Measurements from ENCODE around the gene RNF34.
A peak's percentile ranks its signal among the peaks of the same experiment; 100 is the strongest.
"Not testable (repeated sequence)": the region's sequence is repeated elsewhere in the genome, so short reads cannot be mapped to it uniquely, and the experiment has no call there.

Gene RNF34, protein sequence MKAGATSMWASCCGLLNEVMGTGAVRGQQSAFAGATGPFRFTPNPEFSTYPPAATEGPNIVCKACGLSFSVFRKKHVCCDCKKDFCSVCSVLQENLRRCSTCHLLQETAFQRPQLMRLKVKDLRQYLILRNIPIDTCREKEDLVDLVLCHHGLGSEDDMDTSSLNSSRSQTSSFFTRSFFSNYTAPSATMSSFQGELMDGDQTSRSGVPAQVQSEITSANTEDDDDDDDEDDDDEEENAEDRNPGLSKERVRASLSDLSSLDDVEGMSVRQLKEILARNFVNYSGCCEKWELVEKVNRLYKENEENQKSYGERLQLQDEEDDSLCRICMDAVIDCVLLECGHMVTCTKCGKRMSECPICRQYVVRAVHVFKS

DNA sequence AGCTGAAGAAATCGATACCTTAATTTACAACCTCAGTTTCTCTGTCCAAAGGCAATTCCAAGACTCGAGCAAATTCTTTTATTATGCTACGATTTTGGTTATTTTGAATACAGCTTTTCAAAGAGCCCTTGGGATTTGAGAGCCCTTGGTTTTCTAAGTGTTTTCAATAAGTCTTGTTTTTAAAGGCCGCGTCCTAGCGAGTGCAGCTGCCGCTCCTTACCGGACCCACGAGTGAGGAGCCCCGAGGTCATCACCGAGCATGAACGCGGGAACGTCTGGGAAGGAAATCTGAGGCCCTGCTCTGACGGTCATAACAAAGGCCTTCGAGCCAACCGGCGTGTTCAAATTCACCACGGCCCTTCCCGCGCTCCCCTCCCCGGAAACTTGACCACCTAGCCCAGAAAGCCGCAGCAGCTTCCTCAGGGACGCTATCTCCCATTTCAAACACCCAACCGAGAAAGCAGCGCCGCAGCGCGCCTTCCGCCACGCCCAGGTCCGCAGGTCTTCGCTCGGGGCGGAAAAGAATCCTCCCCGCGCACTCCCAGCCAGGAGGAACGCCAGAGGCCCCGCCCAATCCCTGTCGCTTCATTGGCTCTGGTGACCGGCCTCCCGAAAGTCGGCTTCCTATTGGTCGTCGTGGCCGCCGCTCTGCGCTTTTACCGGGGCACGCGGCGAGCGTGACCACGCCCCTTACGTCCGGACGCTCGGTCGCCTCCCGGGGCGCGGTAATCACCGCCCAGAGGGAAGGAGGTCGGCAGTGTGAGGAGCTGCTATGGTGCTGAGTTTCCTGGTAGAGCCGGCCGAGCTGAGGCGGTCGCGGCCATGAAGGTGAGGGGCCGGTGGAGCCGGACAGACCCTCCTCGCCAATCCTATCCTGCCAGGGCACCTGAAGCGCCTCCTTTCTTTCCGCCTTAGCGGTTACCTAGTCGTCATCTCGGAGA is at the start of gene RNF34:
Gene RNF34 (plus strand): TSS at position 728 of the 941 bp plus-strand sequence. CDS start 95 bp downstream, at position 823.
- peak; percentile 91 for DNase-seq

DNA sequence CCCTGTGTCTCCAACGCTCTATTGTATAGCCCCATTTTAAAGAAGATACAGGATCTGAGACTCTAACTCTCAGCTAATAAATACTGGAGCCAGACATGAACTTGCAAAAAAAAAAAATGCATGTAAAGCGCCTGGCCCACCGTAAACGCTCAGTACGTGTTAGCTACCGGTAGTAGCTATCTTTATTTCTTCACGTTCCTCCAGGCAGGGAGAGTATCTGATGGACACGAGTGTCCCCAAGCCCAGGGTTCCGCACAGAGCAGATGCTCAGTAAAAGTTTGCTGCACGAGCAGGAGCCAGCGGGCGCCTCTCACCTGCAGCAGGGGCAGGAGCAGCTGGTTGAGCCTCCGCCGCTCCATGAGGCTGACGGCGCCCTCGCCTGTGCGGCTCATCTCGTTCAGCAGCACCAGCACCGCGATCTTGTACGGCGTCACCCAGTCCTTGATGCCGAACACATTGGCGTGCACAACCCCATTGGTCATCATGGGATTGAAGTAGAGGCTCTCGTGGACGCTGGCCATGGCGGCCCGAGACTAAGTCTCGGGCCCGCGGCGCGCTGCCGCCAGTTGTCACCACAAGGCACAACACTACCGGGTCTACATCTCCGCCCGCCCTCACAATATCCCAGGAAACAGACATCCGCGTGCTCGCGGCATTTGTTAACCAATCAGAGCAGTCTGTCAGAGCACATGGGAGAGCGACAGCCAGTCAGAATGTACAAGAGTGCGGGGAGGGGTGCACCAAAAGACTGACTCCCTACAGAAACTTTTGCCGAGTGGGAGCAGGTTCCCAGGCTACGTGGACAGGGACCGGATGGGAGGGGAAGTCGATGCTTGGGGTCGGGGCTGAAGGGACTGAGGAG is 47.9 kb upstream of the RNF34 start, which contains the start of gene ANAPC5:
Gene ANAPC5 (minus strand): TSS at position 592 of the 862 bp plus-strand sequence. CDS start 71 bp downstream, at position 521.
- DNase-seq, result peak; percentile 96

DNA sequence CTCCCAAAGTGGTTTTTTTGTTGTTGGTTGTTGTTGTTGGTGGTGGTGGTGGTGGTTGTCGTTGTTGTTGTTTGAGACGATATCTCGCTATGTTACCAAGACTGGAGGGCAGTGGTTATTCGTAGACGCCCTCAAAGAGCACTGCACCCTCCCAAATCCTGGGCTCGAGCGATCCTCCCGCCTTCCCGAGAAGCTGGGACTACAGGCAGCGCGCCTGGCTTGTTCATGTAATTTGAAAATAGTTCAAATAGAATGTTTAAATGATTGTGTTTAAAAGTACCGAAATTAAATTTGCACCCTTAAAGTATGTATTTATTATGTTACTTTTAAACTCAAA is 47.3 kb upstream of the RNF34 start:
- DNase-seq, result peak; percentile 89

DNA sequence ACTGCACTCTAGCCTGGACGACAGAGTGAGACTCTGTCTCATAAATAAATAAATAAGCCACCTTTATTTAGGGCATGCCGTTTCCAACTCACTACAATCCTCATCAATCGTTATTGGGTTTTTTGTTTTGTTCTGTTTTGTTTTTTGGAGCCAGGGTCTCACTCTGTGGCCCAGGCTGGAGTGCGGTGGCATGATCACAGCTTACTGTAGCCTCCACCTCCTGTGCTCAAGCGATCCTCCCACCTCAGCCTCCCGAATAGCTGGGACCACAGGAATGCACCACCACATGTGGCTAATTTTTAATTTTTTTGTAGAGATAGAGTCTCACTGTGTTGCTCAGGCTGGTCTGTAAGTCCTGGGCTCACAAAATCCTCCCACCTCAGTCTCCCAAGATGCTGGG is 44.1 kb upstream of the RNF34 start:
- no peak for DNase-seq

DNA sequence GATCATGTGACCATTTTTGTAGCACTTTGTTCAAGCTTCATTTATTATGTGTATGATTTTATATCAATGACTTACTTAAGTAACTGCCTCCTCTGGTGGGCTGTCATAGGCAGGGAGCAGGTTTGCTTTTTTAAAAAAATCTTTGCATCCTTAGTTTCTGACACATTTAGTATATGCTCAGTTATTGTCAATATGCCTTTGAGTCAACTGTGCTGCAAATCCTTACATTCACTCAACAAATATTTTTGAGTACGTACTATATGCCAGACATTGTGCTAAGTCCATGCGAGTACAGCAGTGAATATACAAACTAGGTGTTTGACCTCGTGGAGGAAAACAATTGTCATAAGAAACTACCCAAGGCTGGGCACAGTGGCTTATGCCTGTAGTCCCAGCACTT is 43.3 kb upstream of the RNF34 start:
- DNase-seq, result no peak

DNA sequence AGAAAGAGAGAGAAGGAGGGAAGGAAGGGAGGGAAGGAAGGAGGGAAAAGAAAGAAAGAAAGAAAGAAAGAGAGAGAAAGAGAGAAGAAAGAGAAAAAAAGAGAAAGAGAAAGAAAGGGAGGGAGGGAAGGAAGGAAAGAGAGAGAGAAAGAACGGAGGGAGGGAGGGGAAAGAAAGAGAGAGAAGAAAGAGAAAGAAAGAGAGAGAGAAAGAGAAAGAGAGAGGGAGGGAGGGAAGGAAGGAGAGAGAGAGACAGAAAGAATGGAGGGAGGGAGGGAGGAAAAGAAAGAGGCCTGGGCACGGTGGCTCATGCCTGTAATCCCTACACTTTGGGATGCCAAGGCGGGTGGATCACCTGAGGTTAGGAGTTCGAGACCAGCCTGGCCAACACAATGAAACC is 42.6 kb upstream of the RNF34 start:
- no peak for DNase-seq

DNA sequence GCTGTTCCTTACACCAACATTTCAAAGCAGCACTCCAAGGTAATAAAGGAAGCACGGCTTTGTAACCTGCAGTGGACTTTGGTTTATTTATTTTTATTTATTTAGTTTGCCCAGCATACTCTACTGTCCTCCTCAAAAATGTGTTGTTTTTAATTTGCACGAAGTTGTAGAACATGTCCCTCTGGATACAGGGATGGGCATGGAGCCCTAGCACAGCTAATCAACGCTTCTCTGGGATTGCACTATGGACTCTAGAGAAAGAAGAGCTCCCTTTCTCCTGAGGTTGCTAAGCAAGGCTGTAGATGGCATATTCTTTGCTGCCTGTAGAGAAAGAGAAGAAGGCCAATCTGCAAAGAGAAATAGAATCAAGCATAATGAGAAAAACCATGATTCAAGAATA is 41.8 kb upstream of the RNF34 start:
- no peak for DNase-seq

DNA sequence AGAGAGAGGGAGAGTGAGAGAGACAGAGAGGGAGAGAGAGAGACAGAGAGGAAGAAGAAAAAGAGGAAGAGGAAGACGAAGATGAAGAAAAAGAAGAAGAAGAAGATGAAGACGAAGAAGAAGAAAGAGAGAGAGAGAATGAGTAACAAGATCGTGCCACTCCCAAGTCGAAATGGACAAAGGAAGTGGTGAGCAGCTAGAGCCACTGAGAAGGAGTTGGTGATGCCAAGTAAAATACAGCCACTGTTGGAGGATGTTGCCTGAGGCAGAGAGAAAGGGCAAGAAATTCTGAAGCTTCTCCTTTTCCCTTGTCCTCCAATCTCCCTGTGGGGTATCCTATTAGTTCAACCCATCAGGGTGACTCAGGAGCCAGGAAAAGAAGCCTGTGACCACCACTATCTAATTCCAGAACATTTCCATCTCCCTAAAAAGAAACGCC is 35.2 kb upstream of the RNF34 start:
- DNase-seq, result no peak

DNA sequence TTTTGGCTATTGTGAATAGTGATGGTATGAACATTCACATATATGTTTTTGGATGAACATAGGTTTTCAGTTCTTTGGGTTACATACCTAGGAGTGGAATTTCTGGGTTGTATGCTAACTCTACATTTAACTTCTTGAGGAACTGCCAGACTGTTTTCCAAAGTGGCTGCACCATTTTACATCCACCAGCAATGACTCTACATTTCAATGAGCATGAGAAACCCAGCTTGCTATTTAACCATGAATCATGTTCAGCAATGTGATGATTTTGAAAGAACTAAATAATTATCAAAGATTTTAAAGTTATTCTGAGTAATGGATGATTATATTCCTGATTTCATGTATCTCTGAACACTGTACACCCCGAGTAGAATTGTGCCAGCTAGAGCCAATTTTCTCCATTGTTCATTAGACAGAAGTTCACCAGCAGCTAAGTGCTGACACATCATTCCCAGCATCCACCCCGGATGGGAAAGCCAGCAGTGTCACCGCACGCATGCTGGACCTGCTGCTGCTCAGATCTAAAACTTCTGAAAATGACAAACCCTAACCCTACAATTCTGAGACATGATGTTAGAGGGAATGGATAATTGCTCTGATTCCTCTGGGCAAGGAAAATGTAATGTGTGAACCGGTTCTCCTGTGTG is 34.4 kb upstream of the RNF34 start:
- no peak for DNase-seq

DNA sequence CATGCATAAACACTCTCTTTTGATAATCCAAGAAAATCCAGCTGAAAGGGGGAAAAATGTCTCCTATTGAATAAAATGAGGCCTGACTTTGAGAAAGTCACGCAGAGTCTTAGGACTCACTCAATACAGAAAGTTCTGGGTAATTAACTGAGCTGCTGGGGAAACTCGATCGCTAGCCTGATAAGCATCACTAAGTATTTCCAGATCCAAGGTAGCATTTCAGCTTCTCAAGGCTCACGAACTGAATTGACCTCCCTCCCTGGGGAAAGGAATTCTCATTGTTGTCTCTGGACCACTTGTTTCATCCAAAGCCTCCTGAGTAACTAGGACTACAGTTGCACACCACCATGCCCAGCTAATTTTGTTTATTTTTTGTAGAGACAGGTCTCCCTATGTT is 33.9 kb upstream of the RNF34 start:
- no peak for DNase-seq

DNA sequence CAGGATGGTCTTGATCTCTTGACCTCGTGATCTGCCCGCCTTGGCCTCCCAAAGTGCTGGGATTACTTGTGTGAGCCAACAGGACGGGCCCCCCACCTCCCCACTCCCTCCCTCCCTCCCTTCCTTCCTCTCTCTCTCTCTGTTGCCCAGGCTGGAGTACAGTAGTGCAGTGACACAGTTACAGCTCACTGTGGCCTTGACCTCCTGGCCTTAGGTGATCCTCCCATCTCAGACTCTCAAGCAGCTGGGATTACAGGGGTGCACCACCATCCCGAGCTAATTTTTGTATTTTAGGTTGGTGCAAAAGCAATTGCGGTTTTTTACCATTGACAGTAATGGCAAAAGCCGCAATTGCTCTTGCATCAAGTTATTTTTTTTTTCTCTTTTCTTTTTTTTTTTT is 28.5 kb upstream of the RNF34 start:
- no peak for DNase-seq

DNA sequence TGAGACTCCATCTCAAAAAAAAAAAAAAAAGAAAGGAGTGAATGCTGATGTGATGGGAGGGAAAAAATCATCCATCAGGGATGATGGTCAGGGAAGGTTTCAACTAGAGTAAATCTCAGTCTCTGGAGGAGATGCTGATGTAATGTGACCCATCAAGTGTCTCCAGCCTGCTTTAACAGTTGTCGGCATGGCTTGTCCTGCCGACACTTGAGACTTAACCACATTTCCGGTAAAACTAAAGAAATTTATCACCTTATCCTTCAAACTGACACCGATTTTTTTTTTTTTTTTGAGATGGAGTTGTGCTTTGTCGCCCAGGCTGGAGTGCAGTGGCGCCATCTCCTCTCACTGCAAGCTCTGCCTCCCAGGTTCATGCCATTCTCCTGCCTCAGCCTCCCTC is 26.2 kb upstream of the RNF34 start:
- no peak for DNase-seq

DNA sequence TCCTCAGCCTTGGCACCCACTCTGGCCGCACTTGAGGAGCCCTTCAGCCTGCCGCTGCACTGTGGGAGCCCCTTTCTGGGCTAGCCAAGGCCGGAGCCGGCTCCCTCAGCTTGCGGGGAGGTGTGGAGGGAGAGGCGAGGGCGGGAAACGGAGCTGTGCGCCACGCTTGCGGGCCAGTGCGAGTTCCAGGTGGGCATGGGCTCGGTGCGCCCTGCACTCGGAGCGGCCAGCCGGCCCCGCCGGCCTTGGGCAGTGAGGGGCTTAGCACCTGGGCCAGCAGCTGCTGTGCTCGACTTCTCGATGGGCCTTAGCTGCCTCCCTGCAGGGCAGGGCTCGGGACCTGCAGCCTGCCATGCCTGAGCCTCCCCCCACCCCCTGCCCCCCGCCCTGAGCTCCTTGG is 25.6 kb upstream of the RNF34 start:
- not testable (repeated sequence) for DNase-seq

DNA sequence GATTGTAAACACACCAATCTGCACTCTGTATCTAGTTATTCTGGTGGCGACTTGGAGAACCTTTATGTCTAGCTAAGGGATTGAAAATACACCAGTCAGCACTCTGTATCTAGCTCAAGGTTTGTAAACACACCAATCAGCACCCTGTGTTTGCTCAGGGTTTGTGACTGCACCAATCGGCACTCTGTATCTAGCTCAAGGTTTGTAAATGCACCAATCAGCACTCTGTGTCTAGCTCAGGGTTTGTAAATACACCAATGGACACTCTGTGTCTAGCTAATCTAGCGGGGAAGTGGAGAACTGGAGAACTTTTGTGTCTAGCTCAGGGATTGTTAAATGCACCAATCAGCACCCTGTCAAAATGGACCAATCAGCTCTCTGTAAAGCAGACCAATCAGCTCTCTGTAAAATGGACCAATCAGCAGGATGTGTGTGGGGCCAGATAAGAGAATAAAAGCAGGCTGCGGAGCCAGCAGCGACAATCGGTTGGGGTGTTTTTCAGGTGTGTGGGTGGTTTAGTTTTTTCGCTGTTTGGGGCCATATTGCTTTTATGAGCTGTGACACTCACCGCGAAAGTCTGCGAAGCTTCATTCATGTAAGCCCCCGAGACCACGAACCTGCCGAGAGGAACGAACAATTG is 24.9 kb upstream of the RNF34 start:
- not testable (repeated sequence) for DNase-seq

DNA sequence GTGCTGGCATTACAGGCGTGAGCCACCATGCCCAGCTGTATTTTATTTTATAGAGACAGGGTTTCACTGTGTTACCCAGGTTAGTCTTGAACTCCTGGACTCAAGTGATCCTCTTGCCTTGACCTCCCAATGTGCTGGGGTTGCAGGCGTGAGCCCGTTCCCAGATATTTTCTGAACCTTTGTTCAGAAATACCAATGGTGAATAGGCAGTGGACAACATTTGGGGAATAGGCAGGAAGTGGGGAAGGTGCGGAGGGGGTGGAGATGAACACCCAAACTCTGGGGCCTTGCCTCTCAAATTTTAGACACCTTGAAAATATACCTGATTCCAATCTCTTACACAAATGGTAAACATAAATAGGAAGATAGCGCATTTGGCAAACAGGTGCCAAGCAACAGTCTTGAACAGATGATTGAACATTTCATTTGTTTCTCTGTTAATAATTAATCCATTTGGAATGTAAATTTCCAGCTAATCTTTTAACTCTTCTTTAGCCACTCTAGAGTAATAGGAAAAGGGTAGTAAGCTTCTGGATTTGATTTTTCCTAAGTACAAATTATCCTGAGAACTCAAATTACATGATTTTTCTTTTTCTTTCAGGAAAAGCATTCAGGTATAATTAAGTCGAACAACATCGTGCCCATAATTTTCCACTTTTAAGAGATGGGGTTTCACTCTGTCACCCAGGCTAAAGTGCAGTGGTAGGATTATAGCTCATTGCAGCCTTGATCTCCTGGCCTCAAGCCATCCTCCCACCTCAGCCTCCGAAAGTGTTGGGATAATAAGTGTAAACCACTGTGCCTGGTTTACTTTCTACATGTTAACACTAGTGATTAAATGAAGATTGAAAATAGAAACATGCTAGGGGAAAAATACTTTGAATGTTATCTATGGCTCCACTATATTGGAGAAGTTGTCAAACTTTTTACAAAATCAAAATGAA is 22.9 kb upstream of the RNF34 start:
- DNase-seq, result no peak

DNA sequence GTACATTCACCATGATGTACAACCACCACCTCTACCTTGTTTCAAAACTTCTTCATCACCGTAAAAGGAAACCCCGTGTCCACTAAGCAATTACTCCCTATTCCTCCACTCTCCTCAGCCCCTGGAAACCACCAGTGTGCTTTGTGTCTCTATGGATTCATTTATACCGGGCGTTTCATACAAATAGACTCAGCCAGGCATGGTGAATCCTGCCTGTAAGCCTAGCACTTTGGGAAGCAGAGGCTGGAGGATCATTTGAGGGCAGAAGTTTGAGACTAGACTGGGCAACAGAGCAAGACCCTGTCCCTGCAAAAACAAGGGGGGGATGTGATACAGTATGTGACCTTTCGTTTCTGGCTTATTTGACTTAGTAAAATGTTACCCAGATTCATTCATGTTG is 21.2 kb upstream of the RNF34 start:
- no peak for DNase-seq

DNA sequence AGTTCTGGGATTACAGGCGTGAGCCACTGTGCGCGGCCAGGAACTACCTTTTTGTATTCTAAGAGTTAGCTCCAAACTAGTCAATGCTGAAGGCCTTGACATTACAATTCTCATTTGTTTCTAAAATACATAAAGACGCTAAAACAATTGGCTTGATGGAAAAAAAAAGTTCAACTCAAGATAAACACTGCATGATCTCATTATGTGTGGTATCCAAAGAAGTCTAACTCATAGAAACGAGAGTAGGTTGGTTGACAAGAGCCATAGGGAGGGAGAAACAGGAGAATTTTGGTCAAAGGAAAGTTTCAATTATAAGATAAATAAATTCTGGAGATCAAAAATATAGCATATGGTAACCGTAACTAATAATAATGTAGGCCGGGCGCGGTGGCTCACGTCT is 20.0 kb upstream of the RNF34 start:
- DNase-seq, result no peak

DNA sequence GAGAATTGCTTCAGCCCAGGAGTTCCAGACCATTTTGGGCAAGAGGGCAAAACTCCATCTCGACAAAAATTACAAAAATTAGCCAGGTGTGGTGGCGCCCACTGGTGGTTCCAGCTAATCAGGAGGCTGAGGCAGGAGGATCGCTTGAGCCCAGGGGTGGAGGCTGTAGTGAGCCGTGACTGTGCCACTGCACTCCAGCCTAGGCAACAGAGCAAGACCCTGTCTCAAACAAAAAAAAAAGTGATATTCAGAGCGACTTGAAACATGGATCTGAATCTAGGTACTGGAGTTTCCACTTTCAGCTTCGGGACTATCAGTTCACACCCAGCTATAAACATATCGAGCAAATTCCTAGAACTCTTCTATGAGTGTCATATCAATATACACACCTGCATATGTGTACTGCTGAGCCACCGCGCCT is 16.3 kb upstream of the RNF34 start:
- no peak for DNase-seq

DNA sequence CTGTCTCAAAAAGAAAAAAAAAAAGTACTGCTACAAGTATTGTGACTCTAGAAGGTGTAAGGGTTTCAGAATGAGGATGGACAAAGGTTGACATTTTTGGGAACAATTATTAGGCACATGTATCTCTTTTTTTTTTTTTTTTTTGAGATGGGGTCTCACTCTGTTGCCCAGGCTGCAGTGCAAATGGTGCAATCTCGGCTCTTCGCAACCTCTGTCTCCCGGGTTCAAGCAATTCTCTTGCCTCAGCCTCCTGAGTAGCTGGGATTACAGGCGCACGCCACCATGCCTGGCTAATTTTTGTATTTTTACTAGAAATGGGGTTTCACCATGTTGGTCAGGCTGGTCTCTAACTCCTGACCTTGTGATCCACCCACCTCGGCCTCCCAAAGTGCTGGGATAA is 15.0 kb upstream of the RNF34 start:
- DNase-seq, result not testable (repeated sequence)

DNA sequence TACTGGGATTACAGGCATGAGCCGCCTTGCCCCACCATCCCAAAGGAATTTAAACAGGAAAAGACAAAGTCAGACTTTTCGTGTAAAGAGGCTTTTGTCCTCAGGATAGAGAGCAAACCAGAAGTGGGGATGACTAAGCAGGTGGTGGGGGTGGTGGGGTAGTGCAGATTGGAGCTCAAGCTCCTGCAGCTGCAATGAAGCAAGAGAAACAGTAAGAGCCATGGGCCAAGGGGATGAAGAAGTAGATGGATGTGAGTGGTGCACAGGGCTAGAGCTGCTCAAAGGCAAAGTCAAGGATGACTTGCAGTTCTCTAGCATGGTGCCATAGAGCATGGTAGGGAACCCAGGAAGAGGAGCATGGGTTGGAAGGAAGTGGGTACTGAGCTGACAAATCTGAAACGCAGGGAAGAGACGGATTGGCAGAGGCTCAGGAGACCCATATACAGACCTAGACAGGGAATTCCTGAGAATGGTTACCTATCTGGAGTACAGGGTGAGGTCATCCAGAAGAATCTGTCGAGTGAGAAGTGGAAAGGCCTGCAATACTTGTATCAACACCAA is 11.4 kb upstream of the RNF34 start:
- DNase-seq, result no peak

All from NCI-H2029 treated with DMSO at 0.1 percent for 48 hours (cell line).